Astrocyte (in vitro differentiated cells and primary cell): ENCODE measurements around the gene TEX14. TPM values are rescaled to one million over a fixed set of nuclear protein-coding genes. Genes with fewer than 3 reads are reported as not detected.

Experiments used
- DNase-seq: peaks from one replicate; pipeline ENCODE4 v3.0.0-alpha.2; 2010; ENCODE audit warnings: low read depth
- FAIRE-seq: peaks from 2 replicates; lab custom pipeline; 2011; peaks lifted over from hg19 to GRCh38; lab: Jason Lieb, UNC
- H2AFZ ChIP-seq: 2 replicates; pipeline ENCODE4 v1.6.0; 2012; ENCODE audit warnings: low read depth, low read length, inconsistent platforms
- H3K27ac ChIP-seq: 2 replicates; pipeline ENCODE4 v1.5.1; 2011; ENCODE audit warnings: low read depth, low read length, inconsistent platforms
- H3K27me3 ChIP-seq: 2 replicates; pipeline ENCODE4 v1.6.0; 2011; ENCODE audit warnings: low read length, inconsistent platforms; ENCODE audit not compliant: insufficient read depth
- H3K36me3 ChIP-seq: 2 replicates; pipeline ENCODE4 v1.5.1; 2011; ENCODE audit warnings: low read length, inconsistent platforms; ENCODE audit not compliant: insufficient read depth
- H3K4me1 ChIP-seq: 2 replicates; pipeline ENCODE4 v1.5.1; 2011; ENCODE audit warnings: low read length, inconsistent platforms; ENCODE audit not compliant: insufficient read depth
- H3K4me2 ChIP-seq: 2 replicates; pipeline ENCODE4 v1.6.0; 2012; ENCODE audit warnings: low read length, inconsistent platforms
- H3K4me3 ChIP-seq: 2 replicates; pipeline ENCODE4 v1.5.1; 2011; ENCODE audit warnings: low read depth, mild to moderate bottlenecking, low read length, inconsistent platforms; ENCODE audit not compliant: insufficient read depth
- H3K79me2 ChIP-seq: 2 replicates; pipeline ENCODE4 v1.6.0; 2012; ENCODE audit warnings: mild to moderate bottlenecking, low read length, inconsistent platforms; ENCODE audit not compliant: insufficient read depth
- H3K9ac ChIP-seq: 2 replicates; pipeline ENCODE4 v1.6.0; 2012; ENCODE audit warnings: mild to moderate bottlenecking, low read length, inconsistent platforms
- H3K9me3 ChIP-seq: 2 replicates; pipeline ENCODE4 v1.5.1; 2012; ENCODE audit warnings: low read depth, mild to moderate bottlenecking, low read length, inconsistent platforms; ENCODE audit not compliant: insufficient read depth
- H4K20me1 ChIP-seq: 2 replicates; pipeline ENCODE4 v1.6.0; 2012; ENCODE audit warnings: low read length, inconsistent platforms; ENCODE audit not compliant: insufficient read depth
- H3K27ac Mint-ChIP-seq: one replicate; pipeline ENCODE4 v1.8.0; 2021; ENCODE audit warnings: mild to moderate bottlenecking, mixed read lengths; ENCODE audit not compliant: unreplicated experiment
- H3K27me3 Mint-ChIP-seq: one replicate; pipeline ENCODE4 v1.8.0; 2021; ENCODE audit warnings: low read depth, mixed read lengths; ENCODE audit not compliant: unreplicated experiment
- H3K36me3 Mint-ChIP-seq: one replicate; pipeline ENCODE4 v1.8.0; 2021; ENCODE audit warnings: low read depth, mixed read lengths; ENCODE audit not compliant: unreplicated experiment
- H3K4me1 Mint-ChIP-seq: one replicate; pipeline ENCODE4 v1.8.0; 2021; ENCODE audit warnings: low read depth, mixed read lengths; ENCODE audit not compliant: unreplicated experiment
- H3K4me3 Mint-ChIP-seq: one replicate; pipeline ENCODE4 v1.8.0; 2021; ENCODE audit warnings: mild to moderate bottlenecking, moderate library complexity, mixed read lengths; ENCODE audit not compliant: unreplicated experiment
- H3K9me3 Mint-ChIP-seq: one replicate; pipeline ENCODE4 v1.8.0; 2021; ENCODE audit warnings: mild to moderate bottlenecking, mixed read lengths; ENCODE audit not compliant: unreplicated experiment
- EZH2 ChIP-seq: IDR thresholded peaks from 2 replicates; pipeline ENCODE4 v1.6.1; 2012; ENCODE audit warnings: mild to moderate bottlenecking, low read length, inconsistent platforms; ENCODE audit not compliant: insufficient read depth
- total RNA-seq: library from RNA; stranded (reverse); gene quantifications from 2 replicates; pipeline ENCODE4 v1.2.1, GENCODE V29; 2021
- TF ChIP-seq, protein P1 (sequence below): IDR thresholded peaks from 2 replicates; pipeline ENCODE4 v1.5.1; 2011; ENCODE audit warnings: low read depth, mild to moderate bottlenecking, inconsistent platforms, low read length, moderate library complexity; ENCODE audit not compliant: insufficient read depth

TEX14 gene
- total RNA-seq, 1 donor from 2014 or later, result 0.09 TPM

DNA sequence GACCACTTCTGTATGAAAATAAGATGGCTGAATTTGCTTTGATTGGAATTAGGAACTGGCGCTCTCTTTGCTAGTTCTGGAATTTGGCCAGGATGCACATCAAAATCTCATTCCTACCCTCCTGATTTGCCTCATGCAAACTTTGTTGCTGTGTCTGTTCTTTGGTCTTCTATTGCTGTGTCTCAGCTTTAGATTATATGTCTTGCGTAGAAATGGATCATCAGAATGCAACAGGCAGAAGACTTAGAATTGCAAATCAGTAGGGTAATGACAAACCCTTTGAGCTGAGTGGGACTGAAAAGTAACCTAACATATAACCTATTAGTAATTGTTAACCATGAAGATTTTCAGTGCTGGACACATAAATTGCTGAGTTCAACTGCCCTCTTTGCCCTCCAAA, 30.9 kb upstream of the TEX14 start:
- Histone ChIP-seq H3K4me1 (no peaks in the 10 kb centered on the region), H3K27me3 (no peaks in the 10 kb centered on the region), H4K20me1 (no peaks in the 10 kb centered on the region), H3K79me2 (no peaks in the 10 kb centered on the region), H3K36me3 (no peaks in the 10 kb centered on the region), H3K9me3 (no peaks in the 10 kb centered on the region), H3K4me3 (no peak overlapping the region), H3K9ac (no peak overlapping the region), H3K27ac (no peak overlapping the region), H2AFZ (no peak overlapping the region), H3K4me2 (no peak overlapping the region)
- Mint-ChIP-seq H3K9me3 (no peaks in the 10 kb centered on the region), H3K4me1 (no peaks in the 10 kb centered on the region), H3K27ac (no peak overlapping the region), H3K4me3 (no peak overlapping the region), H3K36me3 (no peaks in the 10 kb centered on the region), H3K27me3 (no peaks in the 10 kb centered on the region)
- DNase-seq (no peak), FAIRE-seq (no peak)
- TF ChIP-seq, protein P1, sequence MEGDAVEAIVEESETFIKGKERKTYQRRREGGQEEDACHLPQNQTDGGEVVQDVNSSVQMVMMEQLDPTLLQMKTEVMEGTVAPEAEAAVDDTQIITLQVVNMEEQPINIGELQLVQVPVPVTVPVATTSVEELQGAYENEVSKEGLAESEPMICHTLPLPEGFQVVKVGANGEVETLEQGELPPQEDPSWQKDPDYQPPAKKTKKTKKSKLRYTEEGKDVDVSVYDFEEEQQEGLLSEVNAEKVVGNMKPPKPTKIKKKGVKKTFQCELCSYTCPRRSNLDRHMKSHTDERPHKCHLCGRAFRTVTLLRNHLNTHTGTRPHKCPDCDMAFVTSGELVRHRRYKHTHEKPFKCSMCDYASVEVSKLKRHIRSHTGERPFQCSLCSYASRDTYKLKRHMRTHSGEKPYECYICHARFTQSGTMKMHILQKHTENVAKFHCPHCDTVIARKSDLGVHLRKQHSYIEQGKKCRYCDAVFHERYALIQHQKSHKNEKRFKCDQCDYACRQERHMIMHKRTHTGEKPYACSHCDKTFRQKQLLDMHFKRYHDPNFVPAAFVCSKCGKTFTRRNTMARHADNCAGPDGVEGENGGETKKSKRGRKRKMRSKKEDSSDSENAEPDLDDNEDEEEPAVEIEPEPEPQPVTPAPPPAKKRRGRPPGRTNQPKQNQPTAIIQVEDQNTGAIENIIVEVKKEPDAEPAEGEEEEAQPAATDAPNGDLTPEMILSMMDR, result no peak
- TF ChIP-seq EZH2, result no peak

GRCh38 chr17:58722274-58722673, 30.4 kb upstream of the TEX14 start:
- no peaks in the 10 kb centered on the region for H3K4me1 Mint-ChIP-seq
- no peak overlapping the region for H3K27ac Mint-ChIP-seq
- Histone ChIP-seq H3K9me3 (no peaks in the 10 kb centered on the region), H3K27ac (no peak overlapping the region), H4K20me1 (no peaks in the 10 kb centered on the region), H3K27me3 (no peaks in the 10 kb centered on the region), H3K4me3 (no peak overlapping the region), H3K4me1 (no peaks in the 10 kb centered on the region), H3K9ac (no peak overlapping the region), H2AFZ (no peak overlapping the region), H3K4me2 (no peak overlapping the region), H3K79me2 (no peaks in the 10 kb centered on the region), H3K36me3 (no peaks in the 10 kb centered on the region)
- DNase-seq (no peak), FAIRE-seq (no peak)
- no peaks in the 10 kb centered on the region for H3K36me3 Mint-ChIP-seq
- TF ChIP-seq EZH2, result no peak
- TF ChIP-seq, protein P1, result no peak
- no peaks in the 10 kb centered on the region for H3K9me3 Mint-ChIP-seq
- H3K4me3 Mint-ChIP-seq, result no peak overlapping the region
- H3K27me3 Mint-ChIP-seq, result no peaks in the 10 kb centered on the region

- DNase-seq, result peak; percentile 25
These were observed 19.2 kb upstream of the TEX14 start for GRCh38 chr17:58710948-58711552.

More at GRCh38 chr17:58710948-58711552, 19.2 kb upstream of the TEX14 start:
- Histone ChIP-seq H4K20me1 (no peaks in the 10 kb centered on the region), H3K27me3 (no peaks in the 10 kb centered on the region), H3K36me3 (peaks cover 4% of the 10 kb centered on the region), H3K4me2 (no peak overlapping the region), H3K4me1 (no peaks in the 10 kb centered on the region), H3K27ac (no peak overlapping the region), H3K9me3 (no peaks in the 10 kb centered on the region), H3K79me2 (no peaks in the 10 kb centered on the region), H3K9ac (no peak overlapping the region), H3K4me3 (no peak overlapping the region), H2AFZ (no peak overlapping the region)
- FAIRE-seq, result no peak
- Mint-ChIP-seq H3K4me1 (peaks cover 3% of the 10 kb centered on the region), H3K9me3 (no peaks in the 10 kb centered on the region), H3K27me3 (no peaks in the 10 kb centered on the region), H3K4me3 (no peak overlapping the region), H3K27ac (no peak overlapping the region), H3K36me3 (no peaks in the 10 kb centered on the region)
- TF ChIP-seq EZH2, result no peak
- TF ChIP-seq, protein P1, result peak; percentile 71
